ENCODE data around the gene GCHFR.

Gene GCHFR

GRCh38 chr15:40775740-40776536 lies 12.1 kb downstream of the GCHFR start:
- no peak for DNase-seq (ENCODE audit: low read depth in 2 of 2)

DNA sequence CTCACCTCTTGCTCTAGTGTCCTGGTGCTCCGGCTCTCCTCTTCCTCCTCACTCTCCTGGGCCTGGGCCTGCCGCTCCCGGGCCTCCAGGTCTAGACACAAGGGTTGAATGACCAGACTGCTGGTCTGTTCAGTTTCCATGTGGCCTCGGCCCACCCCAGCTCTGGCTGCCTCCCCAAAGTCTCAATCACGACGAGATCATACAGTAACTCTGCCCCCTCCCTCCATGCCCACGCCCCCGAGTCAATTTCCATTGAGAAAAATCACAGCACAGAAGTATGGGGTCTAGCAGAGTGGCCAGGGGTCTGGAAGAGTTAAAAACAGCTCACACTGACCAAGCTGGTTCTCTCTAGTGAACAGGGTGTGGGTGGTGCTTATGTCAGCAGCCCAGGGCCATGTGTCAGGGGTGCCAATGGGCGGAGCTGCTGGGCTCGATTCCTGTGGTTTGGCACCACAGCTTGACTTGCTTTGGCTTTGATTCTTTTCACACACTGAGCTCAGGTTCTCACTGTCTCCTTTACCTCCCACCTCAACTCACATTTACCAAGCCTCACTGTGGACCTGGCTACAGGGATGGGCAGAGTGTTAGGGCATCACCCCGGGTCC lies 12.8 kb downstream of the GCHFR start:
- DNase-seq (ENCODE audit: low read depth in 2 of 2) = no peak

GRCh38 chr15:40782609-40783227 lies 18.9 kb downstream of the GCHFR start:
- DNase-seq (ENCODE audit: low read depth in 2 of 2) = peak; percentile 59 to 73

DNA sequence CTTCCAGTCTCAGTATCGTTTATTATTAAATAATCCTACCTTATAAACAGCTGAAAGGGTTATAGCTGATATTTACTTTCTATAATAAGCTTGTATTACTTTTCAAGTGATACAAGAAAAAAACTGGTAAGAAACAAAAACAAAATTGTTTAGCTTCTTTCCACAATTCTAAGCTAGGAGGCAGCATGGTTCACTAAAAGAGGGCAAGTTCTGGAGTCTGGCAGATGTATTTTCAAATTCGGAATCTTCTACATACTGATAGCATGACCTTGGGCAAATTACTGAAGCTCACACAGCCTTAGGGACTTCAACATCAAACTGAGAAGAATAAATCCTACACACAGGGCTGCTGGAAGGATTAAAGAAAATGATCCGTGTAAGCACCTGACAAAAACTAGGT lies 21.3 kb downstream of the GCHFR start:
- DNase-seq (ENCODE audit: low read depth in 2 of 2) = no peak

- no peak for DNase-seq (ENCODE audit: low read depth in 2 of 2)
These were observed 21.9 kb downstream of the GCHFR start for GRCh38 chr15:40785814-40786213.

DNA sequence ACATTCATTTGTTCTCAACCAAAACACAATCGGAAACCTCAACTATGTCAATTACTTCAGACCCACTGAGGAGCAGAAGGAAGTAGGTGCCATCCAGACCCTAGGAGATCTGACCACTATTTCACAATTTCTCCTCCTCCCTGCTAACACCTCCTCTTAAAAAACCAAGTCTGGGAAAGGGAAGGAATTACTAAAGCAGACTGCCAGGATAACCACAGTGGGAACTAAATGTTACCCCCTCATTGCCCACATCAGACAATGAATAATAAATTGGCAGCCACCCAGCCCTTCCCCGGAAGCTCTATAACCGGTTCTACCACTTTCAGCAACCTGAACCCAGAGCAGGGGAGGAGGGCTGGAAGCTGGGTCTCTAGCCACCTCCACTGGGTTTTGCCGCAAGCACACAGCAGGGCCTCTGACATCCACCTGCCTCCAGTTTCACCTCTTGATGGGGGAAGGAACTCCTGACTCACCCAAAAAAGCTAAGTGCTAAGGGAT lies 23.5 kb downstream of the GCHFR start:
- DNase-seq (ENCODE audit: low read depth in 2 of 2) = peak; percentile 50 to 53

DNA sequence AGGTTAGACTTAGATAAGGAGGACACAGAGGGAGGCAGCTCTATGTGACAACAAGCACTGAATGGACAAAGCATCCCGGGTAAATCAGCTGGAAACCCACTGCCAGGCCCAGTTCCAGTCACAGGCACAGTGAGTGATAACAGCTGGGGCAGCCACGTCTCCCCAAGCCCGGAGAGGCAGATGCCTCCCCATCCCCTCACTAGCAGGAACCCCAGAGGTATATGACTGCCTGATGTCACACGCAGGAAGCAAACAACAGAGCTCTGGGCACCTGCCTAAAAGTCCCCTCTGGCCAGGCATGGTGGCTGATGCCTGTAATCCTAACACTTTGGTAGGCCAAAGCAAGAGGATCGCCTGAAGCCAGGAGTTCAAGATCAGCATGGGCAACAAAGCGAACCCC lies 24.1 kb downstream of the GCHFR start:
- no peak for DNase-seq (ENCODE audit: low read depth in 2 of 2)

- DNase-seq (ENCODE audit: low read depth in 2 of 2) = no peak
These were observed 25.3 kb downstream of the GCHFR start for GRCh38 chr15:40789119-40789518.

DNA sequence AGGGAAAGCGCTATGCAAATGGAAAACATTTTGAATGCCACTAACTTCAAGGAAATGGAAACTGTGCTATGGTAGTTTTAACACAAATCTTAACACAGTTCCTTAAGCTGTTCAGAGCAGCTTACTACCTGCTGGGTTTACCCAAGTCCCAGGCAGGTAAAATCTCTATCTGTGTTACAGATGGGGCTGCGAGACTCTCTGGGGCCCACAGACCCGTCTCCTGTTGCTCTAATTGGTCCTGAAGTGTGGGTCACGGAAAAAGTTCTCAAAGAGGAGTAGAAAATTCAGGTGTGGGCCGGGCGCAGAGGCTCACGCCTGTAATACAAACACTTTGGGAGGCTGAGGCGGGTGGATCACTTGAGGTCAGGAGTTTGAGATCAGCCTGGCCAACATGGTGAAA lies 26.1 kb downstream of the GCHFR start:
- no peak for DNase-seq (ENCODE audit: low read depth in 2 of 2)

GRCh38 chr15:40790718-40791117 lies 26.9 kb downstream of the GCHFR start:
- no peak for DNase-seq (ENCODE audit: low read depth in 2 of 2)

GRCh38 chr15:40792394-40792793 lies 28.5 kb downstream of the GCHFR start:
- no peak for DNase-seq (ENCODE audit: low read depth in 2 of 2)

- DNase-seq (ENCODE audit: low read depth in 2 of 2) = no peak
These were observed 29.5 kb downstream of the GCHFR start for GRCh38 chr15:40793216-40793989.

DNA sequence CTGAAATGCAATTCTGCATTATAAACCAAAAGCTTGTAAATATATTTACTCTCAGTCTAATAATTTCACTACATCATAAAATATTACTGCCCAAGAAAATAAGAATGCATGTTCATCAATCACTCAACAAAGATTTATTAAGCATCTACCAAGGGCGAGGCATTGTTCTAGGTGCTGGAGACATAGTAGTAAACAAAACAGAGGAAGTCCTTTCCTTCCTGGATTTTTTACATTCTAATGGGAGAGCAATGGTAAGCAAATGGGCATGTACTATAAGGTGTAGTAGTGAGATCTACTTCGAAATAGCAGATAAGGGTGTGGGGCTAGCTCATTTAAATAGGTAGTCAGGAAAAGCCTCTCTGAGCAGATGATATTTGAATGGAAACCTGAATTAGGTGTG lies 32.2 kb downstream of the GCHFR start:
- no peak for DNase-seq (ENCODE audit: low read depth in 2 of 2)

DNA sequence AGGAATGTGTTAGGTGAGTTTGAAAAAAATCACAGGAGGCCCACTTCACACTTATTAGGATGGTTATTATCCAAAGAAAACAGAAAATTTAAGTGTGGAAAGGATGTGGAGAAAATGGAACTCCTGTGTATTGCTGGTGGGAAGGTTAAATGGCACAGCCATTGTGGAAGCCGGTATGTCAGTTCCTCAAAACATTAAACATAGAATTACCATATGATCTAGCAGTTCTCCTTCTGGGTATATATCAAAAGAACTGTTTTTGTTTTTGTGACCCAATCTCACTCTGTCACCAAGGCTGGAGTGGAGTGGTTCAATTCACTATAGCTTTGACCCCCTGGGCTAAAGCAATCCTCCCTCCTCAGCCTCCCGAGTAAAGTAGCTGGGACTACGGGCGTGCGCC lies 32.6 kb downstream of the GCHFR start:
- no peak for DNase-seq (ENCODE audit: low read depth in 2 of 2)

DNA sequence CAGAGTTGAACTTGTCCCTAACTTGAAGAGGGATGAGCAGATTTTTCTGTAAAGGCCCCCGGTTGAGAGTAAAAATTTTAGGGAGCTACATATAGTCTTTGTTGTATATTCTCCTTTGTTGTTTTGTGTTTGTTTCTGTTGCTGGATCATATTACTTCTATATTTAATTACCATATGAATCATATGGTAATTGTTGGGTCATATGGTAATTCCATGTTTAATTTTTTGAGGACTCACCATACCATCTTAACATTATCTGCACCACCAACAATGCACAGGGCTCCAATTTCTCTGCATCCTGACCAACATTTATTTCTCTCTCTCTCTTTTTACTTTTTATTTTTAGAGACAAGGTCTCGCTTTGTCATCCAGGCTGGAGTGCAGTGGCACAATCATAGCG lies 35.7 kb downstream of the GCHFR start:
- DNase-seq (ENCODE audit: low read depth in 2 of 2) = no peak

GRCh38 chr15:40803076-40803475 lies 39.2 kb downstream of the GCHFR start:
- no peak for DNase-seq (ENCODE audit: low read depth in 2 of 2)

GRCh38 chr15:40803688-40804087 lies 39.8 kb downstream of the GCHFR start:
- DNase-seq (ENCODE audit: low read depth in 2 of 2) = no peak

- DNase-seq (ENCODE audit: low read depth in 2 of 2) = no peak
These were observed 42.8 kb downstream of the GCHFR start for GRCh38 chr15:40806672-40807027.

DNA sequence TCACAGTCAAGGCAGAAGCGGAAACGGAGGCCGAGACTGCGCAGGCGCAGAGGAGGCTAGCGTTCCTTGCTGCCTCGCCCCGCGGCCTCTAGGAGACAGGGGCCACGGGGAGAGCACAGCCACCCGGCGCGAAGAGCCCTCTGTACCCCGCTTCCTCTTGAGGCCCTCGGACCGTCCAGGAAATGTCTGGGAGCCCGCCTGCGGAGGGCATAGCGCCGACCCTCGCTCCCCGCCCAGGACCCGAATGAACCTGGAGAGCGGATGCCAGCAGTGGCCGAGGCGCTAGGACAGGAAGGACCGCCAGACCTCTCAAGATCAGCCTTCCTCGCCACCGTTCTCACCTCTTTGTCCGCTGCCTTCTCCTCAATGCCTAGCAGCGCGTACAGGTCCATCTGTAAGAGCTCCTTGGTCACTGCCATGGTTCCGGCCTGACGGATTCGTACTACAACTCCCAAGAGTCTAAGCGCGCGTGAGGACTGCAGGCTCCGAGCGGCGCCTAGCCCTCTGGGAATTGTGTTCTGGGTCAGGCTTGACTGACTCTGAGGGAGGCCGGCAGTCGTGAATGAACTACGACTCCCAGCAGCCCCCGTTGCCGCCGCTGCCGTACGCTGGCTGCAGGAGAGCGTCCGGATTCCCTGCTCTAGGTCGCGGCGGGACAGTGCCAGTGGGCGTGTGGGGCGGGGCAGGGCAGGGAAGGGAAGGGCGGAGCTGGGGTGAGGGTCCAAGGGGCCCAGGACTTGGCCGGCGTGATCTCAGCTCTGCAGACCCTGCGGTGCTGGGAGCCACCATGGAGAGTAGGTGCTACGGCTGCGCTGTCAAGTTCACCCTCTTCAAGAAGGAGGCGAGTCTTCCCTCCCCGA lies 43.4 kb downstream of the GCHFR start, which contains the start of the genes DNAJC17 and ZFYVE19:
DNAJC17 (minus strand) TSS at position 446 of the 860 bp plus-strand sequence; CDS start at position 419, 27 bp downstream.
ZFYVE19 (plus strand) TSS at position 62 of the 860 bp plus-strand sequence; CDS start at position 563, 501 bp downstream.
- peak; percentile 90 to 96 for DNase-seq (ENCODE audit: low read depth in 2 of 2)

DNA sequence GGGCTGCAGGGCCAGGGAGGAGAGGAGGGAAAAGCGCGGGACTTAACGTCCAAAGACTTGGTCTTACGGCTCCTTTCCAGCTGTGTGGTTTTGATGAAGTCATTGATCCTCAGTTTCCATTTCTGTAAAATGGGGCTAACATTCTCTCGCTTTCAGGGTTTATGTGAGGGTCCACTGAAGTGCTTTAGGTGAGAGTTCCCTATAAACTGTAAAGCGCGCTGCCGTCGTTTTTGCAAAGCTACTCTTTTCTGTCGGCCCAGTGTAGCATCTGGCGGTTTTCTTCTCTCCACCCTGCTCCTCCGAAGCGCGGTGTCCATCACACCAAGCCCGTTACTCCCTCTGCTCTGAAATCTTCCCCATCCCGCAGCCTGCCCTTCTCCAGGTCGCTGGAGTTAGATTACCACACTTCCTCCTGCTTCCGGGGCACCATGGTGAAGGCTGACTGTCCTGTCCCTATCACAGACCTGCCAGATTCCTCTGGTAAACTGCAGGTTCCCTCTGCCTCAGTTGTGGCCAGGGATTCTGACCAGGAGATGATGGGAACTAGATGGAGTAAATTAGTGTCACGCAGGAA lies 44.1 kb downstream of the GCHFR start:
- no peak for DNase-seq (ENCODE audit: low read depth in 2 of 2)
